ENCODE results near the gene PTPRG.
A peak's percentile ranks its signal among the peaks of the same experiment; 100 is the strongest.

Gene PTPRG

DNA sequence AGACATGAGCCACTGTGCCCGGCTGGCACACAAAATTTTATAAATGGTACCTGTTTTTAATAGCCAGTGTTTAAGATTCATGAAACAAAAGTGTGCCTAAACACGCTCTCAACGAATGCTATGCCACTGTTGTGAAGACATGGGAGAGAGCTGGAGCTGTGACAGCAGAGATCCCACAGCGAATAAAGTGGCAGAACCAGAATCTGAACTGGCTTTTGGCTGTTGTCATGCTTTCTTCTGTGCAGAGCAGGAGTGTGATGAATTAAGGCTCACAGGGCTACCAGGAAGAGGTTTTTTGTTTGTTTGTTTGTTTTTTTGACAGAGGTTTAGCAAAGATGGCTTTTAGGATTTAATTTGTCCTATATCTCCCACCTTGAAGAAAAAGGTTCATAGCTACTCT, 14.5 kb downstream of the PTPRG start:
- no peak overlapping the region for H3K9ac ChIP-seq
- H3K4me1 ChIP-seq, result peaks cover 42% of the 10 kb centered on the region

DNA sequence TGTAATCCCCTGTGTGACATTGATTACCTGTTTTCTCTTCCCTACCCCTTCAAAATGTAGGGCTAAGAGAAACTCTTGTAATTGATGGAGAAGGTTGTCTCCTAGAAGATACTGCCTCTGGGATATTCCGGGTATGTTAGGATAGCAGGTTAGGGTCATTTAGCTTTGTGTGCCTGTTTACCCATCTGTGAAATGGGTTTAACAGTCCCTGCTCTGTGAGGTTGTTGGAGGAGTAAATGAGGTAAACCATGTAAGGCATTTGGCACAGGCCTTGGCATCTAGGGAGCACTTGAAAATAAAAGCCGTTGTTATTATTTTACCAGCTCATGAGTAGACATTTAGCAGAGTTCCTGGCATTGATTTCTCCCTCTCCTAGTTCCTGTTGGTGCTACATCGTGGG, 16.4 kb downstream of the PTPRG start:
- Histone ChIP-seq H3K27ac (peak overlapping the region; percentile 45), H3K4me2 (ENCODE audit: low read length) (no peak overlapping the region), H3K4me3 (ENCODE audit: low read depth, low read length) (no peak overlapping the region), H3K4me1 (peaks cover 48% of the 10 kb centered on the region), H3K9me3 (ENCODE audit: control insufficient read depth, low read length) (no peaks in the 10 kb centered on the region), H2AFZ (no peak overlapping the region), H3K79me2 (peaks cover 42% of the 10 kb centered on the region), H3K27me3 (ENCODE audit: control insufficient read depth, insufficient read depth, low read length) (no peaks in the 10 kb centered on the region), H3K9ac (no peak overlapping the region), H3K36me3 (ENCODE audit: control insufficient read depth, insufficient read depth, low read length) (no peaks in the 10 kb centered on the region)
- TF ChIP-seq, protein P1, sequence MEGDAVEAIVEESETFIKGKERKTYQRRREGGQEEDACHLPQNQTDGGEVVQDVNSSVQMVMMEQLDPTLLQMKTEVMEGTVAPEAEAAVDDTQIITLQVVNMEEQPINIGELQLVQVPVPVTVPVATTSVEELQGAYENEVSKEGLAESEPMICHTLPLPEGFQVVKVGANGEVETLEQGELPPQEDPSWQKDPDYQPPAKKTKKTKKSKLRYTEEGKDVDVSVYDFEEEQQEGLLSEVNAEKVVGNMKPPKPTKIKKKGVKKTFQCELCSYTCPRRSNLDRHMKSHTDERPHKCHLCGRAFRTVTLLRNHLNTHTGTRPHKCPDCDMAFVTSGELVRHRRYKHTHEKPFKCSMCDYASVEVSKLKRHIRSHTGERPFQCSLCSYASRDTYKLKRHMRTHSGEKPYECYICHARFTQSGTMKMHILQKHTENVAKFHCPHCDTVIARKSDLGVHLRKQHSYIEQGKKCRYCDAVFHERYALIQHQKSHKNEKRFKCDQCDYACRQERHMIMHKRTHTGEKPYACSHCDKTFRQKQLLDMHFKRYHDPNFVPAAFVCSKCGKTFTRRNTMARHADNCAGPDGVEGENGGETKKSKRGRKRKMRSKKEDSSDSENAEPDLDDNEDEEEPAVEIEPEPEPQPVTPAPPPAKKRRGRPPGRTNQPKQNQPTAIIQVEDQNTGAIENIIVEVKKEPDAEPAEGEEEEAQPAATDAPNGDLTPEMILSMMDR (IDR thresholded peaks at IDR 0.05), result no peak

More for the DNA sequence above, 14.5 kb downstream of the PTPRG start:
- H3K27me3 ChIP-seq (ENCODE audit: control insufficient read depth, insufficient read depth, low read length), result no peaks in the 10 kb centered on the region
- no peaks in the 10 kb centered on the region for H3K36me3 ChIP-seq (ENCODE audit: control insufficient read depth, insufficient read depth, low read length)
- H3K4me2 ChIP-seq (ENCODE audit: low read length), result no peak overlapping the region
- no peak overlapping the region for H2AFZ ChIP-seq
- H3K79me2 ChIP-seq, result peaks cover 40% of the 10 kb centered on the region
- no peaks in the 10 kb centered on the region for H3K9me3 ChIP-seq (ENCODE audit: control insufficient read depth, low read length)
- TF ChIP-seq, protein P1 (IDR thresholded peaks at IDR 0.05), result no peak
- peak overlapping the region; percentile 2 for H3K27ac ChIP-seq
- no peak overlapping the region for H3K4me3 ChIP-seq (ENCODE audit: low read depth, low read length)

DNA sequence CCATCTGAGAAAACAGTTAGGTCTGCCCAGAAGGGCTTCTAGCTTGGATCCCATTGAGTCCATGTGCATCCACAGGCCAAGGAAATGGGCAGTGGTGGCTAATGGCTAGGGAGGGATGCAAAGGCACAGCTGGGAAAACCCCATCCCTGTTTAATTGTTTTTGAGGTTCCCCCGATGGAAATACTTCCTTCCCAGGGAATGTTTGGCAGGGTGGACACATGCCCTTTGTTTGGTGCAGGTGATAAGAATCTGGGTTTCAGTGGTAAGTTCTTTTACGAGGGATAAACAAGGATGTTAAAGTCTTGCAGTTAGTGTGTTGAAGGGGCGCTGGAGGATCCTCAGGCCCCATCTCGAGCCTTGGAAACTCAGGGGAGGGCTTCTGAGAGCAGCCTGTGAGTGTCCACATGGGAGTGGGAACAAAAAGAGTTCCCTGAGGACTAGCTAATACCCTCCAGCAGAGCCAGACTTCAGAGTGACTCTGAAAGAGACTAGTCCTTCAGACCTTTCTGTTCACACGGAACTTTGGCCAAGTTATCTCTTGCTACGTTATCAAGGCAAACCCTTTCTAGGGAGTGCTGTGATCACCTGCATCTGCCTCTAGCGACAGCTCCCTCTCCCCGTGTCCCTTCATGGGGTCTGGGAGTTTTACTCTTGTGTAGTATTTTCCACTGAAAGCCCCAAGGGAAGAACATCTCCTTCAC, 17.4 kb downstream of the PTPRG start:
- Histone ChIP-seq H2AFZ (peak overlapping the region; percentile 10), H3K79me2 (peaks cover 46% of the 10 kb centered on the region), H3K9ac (no peak overlapping the region), H3K36me3 (ENCODE audit: control insufficient read depth, insufficient read depth, low read length) (no peaks in the 10 kb centered on the region), H3K4me2 (ENCODE audit: low read length) (peak overlapping the region; percentile 36), H3K27me3 (ENCODE audit: control insufficient read depth, insufficient read depth, low read length) (no peaks in the 10 kb centered on the region), H3K9me3 (ENCODE audit: control insufficient read depth, low read length) (no peaks in the 10 kb centered on the region), H3K27ac (peak overlapping the region; percentile 45), H3K4me1 (peaks cover 56% of the 10 kb centered on the region), H3K4me3 (ENCODE audit: low read depth, low read length) (no peak overlapping the region)
- TF ChIP-seq, protein P1 (IDR thresholded peaks at IDR 0.05), result no peak

DNA sequence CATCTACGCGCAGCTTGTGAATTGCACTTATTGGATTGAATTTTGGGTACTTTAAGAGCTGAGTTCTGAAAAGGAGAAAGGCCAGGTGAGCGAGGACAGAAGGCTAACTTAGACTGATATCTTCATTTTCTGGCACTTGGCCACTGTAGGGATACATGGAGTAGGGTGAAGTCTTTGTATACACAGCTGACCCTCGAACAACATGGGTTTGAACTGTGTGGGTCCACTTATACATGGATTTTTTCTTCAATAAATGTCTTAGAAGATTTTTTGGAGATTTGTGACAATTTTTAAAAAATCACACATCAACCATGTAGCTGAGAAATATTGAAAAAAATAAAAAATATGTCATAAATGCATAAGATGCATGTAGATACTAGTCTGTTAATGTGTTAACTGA, 18.3 kb downstream of the PTPRG start:
- peak overlapping the region; percentile 23 for H3K4me2 ChIP-seq (ENCODE audit: low read length)
- TF ChIP-seq, protein P1 (IDR thresholded peaks at IDR 0.05), result no peak
- no peak overlapping the region for H3K9ac ChIP-seq
- H3K79me2 ChIP-seq, result peaks cover 43% of the 10 kb centered on the region
- no peak overlapping the region for H2AFZ ChIP-seq
- H3K9me3 ChIP-seq (ENCODE audit: control insufficient read depth, low read length), result no peaks in the 10 kb centered on the region
- H3K27me3 ChIP-seq (ENCODE audit: control insufficient read depth, insufficient read depth, low read length), result no peaks in the 10 kb centered on the region
- H3K4me1 ChIP-seq, result peaks cover 64% of the 10 kb centered on the region
- no peak overlapping the region for H3K4me3 ChIP-seq (ENCODE audit: low read depth, low read length)
- H3K27ac ChIP-seq, result peak overlapping the region; percentile 45
- no peaks in the 10 kb centered on the region for H3K36me3 ChIP-seq (ENCODE audit: control insufficient read depth, insufficient read depth, low read length)

Data from parathyroid adenoma (tissue), 2 donors.